NCI-H2107 treated with DMSO at 0.1 percent for 48 hours (cell line): ENCODE results near the gene CD59.

Source experiments
- DNase-seq: peaks from one replicate; lab custom pipeline; 2025; ENCODE audit not compliant: unreplicated experiment; lab: John Stamatoyannopoulos, UW

CD59 gene, protein sequence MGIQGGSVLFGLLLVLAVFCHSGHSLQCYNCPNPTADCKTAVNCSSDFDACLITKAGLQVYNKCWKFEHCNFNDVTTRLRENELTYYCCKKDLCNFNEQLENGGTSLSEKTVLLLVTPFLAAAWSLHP

GRCh38 chr11:33736148-33736812 lies at the start of gene CD59:
CD59 (minus strand) TSS chr11:33736423; CDS start chr11:33722445, 13,978 bp downstream.
- DNase-seq = peak; percentile 65

- no peak for DNase-seq
Measured at GRCh38 chr11:33785609-33786008, 49.4 kb upstream of the CD59 start.

GRCh38 chr11:33779849-33780528 lies 43.8 kb upstream of the CD59 start:
- no peak for DNase-seq

DNA sequence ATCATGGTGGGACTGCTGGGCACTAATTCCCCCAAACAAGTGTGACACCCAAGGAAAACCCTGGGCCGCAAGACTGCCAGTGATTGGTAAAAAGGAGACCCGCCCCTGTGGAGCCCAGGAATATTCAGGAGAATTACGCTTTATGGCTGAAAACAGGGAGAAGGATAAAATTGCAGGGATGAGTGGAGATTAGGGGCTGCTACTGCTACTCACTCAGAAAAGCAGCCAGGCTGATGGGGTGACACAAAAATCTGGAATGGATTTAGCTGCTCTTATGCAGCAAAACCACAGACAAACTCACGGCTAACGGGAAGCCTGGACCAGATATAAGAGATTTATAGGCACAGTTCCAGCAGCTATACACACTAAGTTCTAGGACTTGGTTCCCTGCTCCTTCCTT lies 42.5 kb upstream of the CD59 start:
- peak; percentile 41 for DNase-seq

DNA sequence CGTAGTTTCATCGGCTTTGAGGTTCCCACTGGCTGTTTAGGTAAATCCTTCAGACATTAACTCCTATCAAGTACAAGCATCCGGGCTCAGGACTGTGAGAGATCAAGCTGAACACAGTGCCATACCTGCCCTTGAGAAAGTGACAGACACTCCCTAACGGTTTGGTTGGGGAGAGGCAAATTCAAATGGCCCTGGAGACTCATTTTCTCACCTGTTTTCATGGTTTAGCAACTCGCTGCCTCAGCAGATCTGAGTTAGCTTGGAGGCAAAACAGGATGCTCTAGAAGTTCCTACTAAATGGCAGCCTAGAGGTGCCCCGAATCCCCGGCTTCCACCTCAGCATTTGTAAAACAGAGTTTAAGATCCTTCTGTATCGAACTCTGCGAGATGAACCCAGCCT lies 41.7 kb upstream of the CD59 start:
- no peak for DNase-seq

GRCh38 chr11:33775832-33776470 lies 39.7 kb upstream of the CD59 start:
- no peak for DNase-seq

DNA sequence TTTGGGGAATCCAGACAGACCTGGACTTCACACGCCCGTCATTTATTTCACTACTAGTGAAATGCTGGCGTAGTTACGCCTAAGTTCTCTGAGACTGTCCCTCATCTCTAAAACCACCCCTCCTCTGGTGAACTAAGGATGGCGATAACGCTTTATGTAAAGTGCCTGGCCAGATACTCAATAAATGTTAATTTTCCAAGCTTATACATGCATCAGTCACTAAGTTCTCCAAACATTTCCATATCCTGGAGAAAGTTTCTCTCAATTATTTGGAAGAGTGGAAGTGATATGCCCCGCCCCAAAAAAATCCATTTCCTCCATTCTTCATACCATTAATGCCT lies 39.2 kb upstream of the CD59 start:
- DNase-seq = no peak

- DNase-seq = no peak
Measured at GRCh38 chr11:33774736-33775466, 38.7 kb upstream of the CD59 start.

DNA sequence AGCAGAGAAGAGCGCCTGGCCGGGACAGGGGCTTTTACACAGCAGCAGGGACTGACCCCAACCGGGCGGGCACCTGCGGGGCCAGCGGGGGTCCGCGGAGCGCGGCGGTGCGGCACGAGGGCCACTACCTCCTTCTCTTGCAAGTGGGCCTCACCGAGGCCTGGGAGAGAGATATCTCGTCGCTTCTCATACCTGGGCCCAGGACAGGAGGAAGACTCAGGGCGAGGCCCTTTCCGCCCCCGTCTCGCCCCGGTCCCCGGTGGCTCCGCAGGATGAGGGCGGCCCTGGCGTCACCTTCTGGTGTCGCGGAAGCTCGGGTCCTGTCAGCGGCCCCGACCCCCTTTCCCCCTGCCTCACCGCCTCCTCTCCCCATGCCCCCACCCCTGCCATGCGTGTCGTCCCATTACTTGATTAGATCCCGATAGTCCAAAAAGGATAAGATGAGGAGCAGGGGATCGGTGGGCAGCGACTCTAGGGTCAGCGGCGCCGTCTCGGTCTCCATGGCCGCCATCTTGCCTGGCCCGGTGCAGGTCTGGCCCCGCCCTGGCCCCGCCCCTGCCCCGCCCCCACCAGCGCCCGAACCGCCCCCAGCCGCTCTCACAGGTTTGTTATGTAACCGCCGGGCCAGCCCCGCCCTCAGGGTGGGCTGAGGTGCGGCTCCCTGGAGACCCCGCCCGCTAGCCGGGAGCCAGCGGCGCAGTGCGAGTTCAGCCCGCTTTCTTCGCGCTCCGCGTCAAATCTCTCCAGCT lies 37.9 kb upstream of the CD59 start, which contains the start of gene FBXO3:
FBXO3 (minus strand) TSS at position 534 of the 749 bp plus-strand sequence; CDS start at position 511, 23 bp downstream.
- peak; percentile 66 for DNase-seq

DNA sequence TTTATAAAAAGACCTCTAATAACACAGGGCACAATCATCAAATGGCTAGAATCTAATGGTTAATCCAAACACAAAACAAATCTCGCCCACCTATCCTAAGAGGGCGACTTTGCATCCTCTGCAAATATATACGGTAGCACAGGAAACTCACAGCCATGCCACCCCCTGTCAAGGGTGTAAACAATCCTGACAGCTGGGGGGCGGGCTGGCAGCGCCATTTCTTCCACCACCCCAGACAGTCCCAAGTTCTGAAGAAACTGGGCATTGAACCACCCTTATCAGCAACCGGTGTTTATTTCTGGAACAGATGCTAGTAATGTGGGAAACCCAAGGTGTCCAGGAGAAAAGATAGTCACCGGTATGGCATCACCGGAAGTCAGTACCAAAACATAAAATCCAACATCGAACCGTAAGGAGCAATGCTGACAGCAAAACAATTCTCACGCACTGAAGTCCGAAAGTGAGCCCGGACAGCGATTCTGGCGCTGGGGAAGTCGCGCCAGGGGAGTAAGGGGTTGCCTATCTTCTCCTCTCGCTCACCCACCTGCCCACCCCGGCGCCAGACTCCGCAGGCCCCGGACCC lies 37.3 kb upstream of the CD59 start:
- DNase-seq = no peak

DNA sequence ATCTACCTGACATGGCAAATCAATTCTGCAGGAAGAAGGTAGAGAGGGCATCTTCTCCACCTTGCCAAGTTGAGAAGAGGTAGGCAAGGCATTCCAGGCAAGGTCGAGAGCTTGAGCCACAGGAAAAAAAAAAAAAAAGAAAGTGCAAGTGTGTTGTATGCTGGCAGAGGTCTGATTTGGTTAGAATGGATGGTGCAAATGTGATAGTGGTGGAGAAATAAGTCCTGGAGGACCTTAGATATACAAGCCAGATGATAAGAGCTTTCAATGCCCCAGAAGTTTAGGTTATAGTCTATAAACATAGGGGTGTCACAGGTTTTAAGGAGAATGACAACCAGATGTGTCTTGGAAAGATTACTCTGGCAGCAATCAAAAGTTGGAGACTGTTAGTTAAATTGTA lies 36.6 kb upstream of the CD59 start:
- no peak for DNase-seq

DNA sequence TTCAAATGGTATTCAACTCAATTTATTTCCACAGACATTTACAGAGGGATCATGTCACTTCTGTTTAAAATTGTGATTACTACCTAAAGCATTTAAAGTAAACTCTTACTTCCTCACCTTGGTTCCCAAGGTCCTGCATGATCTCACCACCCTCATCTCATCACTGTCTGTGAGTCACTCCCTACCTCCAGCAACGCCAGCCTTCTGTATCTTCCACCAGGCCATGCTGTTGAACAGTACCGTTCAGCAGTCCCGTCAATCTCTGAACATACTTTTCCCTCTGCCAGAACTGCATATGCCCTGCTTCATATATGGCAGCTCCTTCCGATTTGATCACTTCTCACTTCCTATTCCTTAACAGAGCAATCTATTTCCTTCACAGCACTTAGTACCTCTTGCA lies 36.1 kb upstream of the CD59 start:
- no peak for DNase-seq

- no peak for DNase-seq
Measured at GRCh38 chr11:33770236-33770635, 34.0 kb upstream of the CD59 start.

DNA sequence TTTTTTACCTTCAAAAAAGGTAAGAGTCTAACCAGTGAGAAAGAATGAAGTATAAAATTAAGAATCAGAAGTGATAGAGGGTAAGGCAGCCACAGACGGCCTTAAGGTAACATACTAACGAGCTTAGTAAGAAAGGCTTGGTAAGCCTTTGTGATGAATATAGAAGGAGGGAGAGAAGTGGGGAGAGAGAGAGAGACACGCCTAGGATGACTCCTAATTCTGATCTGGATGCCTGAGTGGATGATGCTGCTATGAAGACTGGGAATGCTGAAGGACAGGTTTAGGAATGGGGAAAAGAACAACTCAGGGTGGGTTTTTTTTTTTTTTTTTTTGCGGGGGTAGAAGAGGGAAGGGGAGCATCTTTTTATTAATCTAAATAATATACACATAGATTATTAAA lies 33.3 kb upstream of the CD59 start:
- no peak for DNase-seq

- DNase-seq = no peak
Measured at GRCh38 chr11:33767624-33768023, 31.4 kb upstream of the CD59 start.

- no peak for DNase-seq
Measured at GRCh38 chr11:33766085-33766484, 29.9 kb upstream of the CD59 start.

GRCh38 chr11:33761471-33761870 lies 25.2 kb upstream of the CD59 start:
- no peak for DNase-seq

DNA sequence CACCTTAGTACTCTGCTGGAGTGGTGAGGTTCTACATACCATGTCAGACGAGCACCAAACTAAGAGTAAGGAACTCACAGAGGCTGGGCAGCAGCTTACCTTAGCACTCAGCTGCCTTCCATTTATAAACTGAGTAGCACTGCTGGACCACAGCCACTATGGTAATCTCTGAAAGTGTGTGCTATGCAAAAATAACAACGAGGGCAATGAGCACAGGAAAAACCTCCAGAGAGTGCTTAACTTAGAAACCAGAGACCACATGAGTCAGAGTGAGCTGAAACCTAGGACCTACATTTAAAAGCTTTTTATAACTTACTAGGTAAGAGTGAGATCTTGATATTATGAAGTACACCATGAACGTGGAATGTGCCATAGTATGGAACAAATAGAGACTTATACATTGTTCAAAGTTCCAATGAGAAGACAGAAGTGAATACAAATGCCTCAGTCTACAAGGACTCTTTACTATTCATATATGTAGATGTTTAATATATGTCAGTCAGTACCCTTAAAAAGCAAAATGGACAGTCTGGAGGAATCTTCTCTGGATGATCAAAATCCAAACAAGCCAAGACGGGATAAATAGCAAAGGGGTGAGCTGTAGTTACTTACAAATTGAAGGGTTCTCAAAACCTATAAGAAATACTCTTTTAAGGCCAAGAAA lies 17.2 kb upstream of the CD59 start:
- no peak for DNase-seq

DNA sequence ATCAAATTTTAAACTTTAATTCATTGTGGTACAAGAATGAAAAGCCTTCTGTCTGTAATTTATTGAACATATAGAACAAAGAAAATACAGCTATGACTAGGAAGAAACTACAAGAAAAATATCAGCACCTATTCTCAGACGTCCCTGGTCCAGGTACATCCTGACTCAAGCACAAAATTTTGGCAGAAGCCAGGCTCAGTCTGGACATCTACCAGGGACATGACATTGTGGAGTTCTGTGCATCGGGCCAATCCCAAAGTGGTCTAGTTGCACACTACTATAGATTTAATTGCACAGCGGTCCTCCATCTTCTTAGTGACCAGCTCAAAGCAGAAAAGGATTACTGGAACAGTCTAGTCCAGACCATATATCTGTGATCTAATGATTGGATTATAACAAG lies 15.7 kb upstream of the CD59 start:
- no peak for DNase-seq

DNA sequence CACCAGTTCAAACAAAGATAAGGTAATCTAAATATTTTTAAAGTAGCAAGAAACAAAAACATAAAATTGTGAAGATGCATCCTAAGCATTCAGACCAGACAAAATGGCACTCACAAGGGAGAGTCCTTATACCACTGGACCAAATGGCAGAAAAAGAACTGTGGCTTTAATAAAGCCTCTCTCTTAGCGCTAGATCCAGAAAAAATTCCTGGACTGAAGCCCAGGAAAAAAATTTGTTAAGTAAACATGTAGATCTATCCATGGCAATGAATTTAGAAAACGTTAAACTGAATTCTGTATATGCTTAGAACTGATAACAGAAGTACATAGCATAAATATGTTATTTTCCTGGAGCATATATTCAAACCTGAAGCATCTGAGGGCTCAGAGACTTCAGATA lies 11.8 kb upstream of the CD59 start:
- DNase-seq = no peak
